Left lung (tissue), 10 donors: ENCODE results near the gene RINL. TPM values are rescaled to one million over a fixed set of nuclear protein-coding genes. Genes with fewer than 3 reads are reported as not detected.

ENCODE experiments used
- ATAC-seq: fragments of 200-7000 bp; cut with Tn5 transposase; one replicate; pipeline ENCODE4 v1.9.1; 2020; ENCODE audit warnings: moderate library complexity
- DNase-seq, 4 donors: peaks; one replicate each; pipeline ENCODE4 v3.0.0-alpha.2; 2013 to 2020
- H3K27ac ChIP-seq, 2 donors: fragments of 200-600 bp; sonication (generic) in 1 of 2; one replicate each; pipeline versions ENCODE4 v1.5.0 to v1.8.0; 2020 to 2021
- H3K27me3 ChIP-seq, 2 donors: fragments of 200-600 bp; sonication (generic) in 1 of 2; one replicate each; pipeline versions ENCODE4 v1.5.0 to v1.8.0; 2020 to 2021
- H3K36me3 ChIP-seq, 2 donors: fragments of 200-600 bp; sonication (generic) in 1 of 2; one replicate each; pipeline versions ENCODE4 v1.5.0 to v1.8.0; 2020 to 2021
- H3K4me1 ChIP-seq, 2 donors: fragments of 200-600 bp; one replicate each; pipeline ENCODE4 v1.8.0; 2021
- H3K4me3 ChIP-seq, 2 donors: fragments of 200-600 bp; sonication (generic) in 1 of 2; one replicate each; pipeline versions ENCODE4 v1.5.0 to v1.8.0; 2020 to 2021; ENCODE audit warnings: mild to moderate bottlenecking in 1 of 2
- H3K9me3 ChIP-seq, 2 donors: fragments of 200-600 bp; sonication (generic) in 1 of 2; one replicate each; pipeline versions ENCODE4 v1.5.0 to v1.8.0; 2020 to 2021
- intact Hi-C, 2 donors: fragments of 100-400 bp; cut with DNase I; formaldehyde crosslinking; loops; one replicate each; pipeline versions ENCODE4 v1.11.2 to v1.14.2; 2022
- polyA plus RNA-seq, 6 donors: library from polyadenylated mRNA; unstranded; fragments of 120-200 nt; gene quantifications; one replicate each; pipeline ENCODE4 v1.2.1, GENCODE V29; 2013; ENCODE audit not compliant: insufficient read length in 6 of 6
- total RNA-seq, 2 donors: library from RNA; stranded (reverse); fragmentation: NEBNext Ultra II Directional; extraction: Animal tissue kit (Norgen Biotek cat#: 25700); gene quantifications; one replicate each; pipeline ENCODE4 v1.2.1, GENCODE V29; 2021
- TF ChIP-seq, protein P1 (sequence below), 2 donors: fragments of 200-600 bp; sonication (generic) in 1 of 2; IDR thresholded peaks; one replicate each; pipeline versions ENCODE4 v1.5.0 to v1.8.0; 2021; ENCODE audit warnings: antibody characterized with exemption in 2 of 2
- donor health status: DM: no; HTN: yes; CAD: no.
- donor health status: DM: no; HTN: no; CAD: no.

RINL gene
- total and polyA plus RNA-seq, 8 donors: 7.2 to 12.0 (median 8.6) TPM

DNA sequence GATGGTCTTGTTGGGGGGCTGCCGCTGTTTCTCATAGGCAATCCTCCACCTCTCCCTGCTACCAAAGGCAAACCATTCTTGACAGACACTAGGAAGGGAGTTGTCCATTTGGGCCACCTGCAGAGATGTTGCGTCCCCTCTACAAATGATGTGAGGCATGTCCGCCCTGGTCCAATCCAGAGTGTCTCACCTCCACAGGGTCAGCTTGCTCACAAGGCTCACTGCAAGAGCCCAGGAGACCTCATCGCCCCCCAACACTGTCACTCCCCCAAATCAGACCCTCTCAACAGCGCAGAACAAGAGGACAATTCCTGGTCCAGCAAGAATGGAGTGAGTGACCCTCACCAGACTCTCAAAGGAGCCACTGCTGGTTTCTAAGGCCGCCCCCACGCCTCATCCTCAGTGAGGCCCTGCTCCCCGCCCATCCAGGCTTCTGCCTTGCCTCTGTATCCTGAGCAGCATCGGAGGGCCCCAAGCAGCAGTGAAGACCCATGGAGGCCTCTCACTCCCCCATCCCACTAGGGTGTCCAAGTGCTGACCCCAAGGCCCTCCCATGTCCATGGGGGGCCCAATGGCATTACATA, 34.8 kb downstream of the RINL start:
- no peaks in the 10 kb centered on the region for H3K27me3 ChIP-seq
- H3K4me3 ChIP-seq: no peak overlapping the region
- TF ChIP-seq, protein P1, sequence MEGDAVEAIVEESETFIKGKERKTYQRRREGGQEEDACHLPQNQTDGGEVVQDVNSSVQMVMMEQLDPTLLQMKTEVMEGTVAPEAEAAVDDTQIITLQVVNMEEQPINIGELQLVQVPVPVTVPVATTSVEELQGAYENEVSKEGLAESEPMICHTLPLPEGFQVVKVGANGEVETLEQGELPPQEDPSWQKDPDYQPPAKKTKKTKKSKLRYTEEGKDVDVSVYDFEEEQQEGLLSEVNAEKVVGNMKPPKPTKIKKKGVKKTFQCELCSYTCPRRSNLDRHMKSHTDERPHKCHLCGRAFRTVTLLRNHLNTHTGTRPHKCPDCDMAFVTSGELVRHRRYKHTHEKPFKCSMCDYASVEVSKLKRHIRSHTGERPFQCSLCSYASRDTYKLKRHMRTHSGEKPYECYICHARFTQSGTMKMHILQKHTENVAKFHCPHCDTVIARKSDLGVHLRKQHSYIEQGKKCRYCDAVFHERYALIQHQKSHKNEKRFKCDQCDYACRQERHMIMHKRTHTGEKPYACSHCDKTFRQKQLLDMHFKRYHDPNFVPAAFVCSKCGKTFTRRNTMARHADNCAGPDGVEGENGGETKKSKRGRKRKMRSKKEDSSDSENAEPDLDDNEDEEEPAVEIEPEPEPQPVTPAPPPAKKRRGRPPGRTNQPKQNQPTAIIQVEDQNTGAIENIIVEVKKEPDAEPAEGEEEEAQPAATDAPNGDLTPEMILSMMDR (IDR thresholded peaks at IDR 0.05): no peak
- DNase-seq: no peak
- H3K4me1 ChIP-seq: peaks cover 12 to 35% of the 10 kb centered on the region in 2 donors
- intact Hi-C loops: no loop called here
- H3K9me3 ChIP-seq: no peaks in the 10 kb centered on the region
- no peak for ATAC-seq
- H3K36me3 ChIP-seq: peaks cover 19 to 97% of the 10 kb centered on the region in 2 donors
- H3K27ac ChIP-seq: no peak overlapping the region

DNA sequence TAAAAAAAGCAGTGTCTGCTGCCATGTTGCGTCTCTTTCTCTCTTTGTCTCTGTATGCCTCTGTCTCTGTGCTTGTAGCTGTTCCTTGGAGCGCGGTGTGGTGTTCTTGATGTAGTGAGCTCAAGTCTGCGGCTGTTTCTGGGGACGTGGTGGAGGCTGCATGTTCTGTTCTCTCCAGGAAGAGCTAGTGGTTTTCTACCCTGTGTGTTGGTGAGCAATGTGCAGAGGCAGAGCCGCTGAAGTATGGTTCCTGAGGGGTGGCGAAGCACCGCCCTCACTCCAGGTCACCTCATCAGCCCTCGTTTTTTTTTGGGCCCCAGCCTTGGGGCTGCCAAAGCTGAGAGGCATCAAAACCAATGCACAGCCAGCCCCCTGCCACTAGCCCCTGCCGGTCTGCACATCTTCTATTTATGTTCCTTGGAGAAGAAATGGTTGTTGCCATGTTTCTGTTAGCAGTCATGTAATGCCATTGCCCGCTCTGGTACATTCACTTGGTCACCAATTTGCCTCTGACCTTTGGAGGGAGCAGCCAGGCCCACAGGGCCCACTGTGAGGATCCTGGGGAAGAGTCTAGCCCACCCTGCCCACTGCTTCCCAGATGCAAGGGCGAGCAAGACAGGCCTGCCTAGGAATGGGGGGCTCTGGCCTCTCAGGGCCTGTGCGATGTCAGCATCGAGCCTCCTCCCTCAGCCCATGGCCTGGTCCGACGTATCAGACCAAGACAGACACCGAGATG, 35.5 kb downstream of the RINL start:
- peaks cover 6 to 28% of the 10 kb centered on the region in 2 donors for H3K4me1 ChIP-seq
- no peaks in the 10 kb centered on the region for H3K9me3 ChIP-seq
- TF ChIP-seq, protein P1 (IDR thresholded peaks at IDR 0.05): no peak
- ATAC-seq (no peak), DNase-seq (no peak)
- H3K27me3 ChIP-seq: no peaks in the 10 kb centered on the region
- H3K36me3 ChIP-seq: peaks cover 22 to 100% of the 10 kb centered on the region in 2 donors
- intact Hi-C loops: no loop called here
- no peak overlapping the region for H3K27ac ChIP-seq
- H3K4me3 ChIP-seq: no peak overlapping the region

DNA sequence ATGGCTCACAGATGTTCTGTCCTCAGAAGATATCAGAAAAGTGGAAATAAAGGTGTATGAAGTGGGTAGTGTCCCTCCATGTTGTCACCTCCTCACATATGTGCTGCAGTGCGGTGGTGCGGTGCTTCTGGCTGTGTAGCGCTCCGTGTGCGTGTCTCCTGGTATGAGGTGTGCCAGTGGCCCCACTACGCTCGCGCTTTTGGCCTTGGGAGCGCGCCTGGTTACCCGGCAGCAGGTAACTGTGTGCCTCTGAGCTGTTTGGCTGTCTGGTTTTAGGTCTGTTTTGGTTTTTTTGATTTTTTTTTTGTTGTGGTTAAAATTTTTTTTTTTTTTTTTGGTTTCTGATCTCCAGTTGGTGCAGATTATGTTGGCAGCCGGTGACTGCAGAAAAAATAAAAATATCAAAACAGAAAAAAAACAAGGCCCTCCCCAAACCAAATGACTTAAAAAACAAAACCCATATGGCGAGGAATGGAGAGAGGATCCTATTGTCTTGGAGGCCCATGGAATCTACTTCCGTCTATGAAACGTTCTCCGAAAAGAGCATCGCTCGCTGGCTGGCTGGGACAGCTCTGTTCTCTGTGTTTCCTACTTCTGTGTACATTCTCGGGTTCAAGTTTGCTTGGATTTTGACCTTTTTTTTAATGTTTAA, 36.2 kb downstream of the RINL start:
- Histone ChIP-seq H3K27ac (no peak overlapping the region), H3K4me1 (peaks cover 0 to 25% of the 10 kb centered on the region in 2 donors), H3K36me3 (peaks cover 20 to 100% of the 10 kb centered on the region in 2 donors), H3K4me3 (no peak overlapping the region), H3K9me3 (no peaks in the 10 kb centered on the region), H3K27me3 (no peaks in the 10 kb centered on the region)
- ATAC-seq (no peak), DNase-seq (no peak)
- intact Hi-C loops: no loop called here
- TF ChIP-seq, protein P1 (IDR thresholded peaks at IDR 0.05): no peak

DNA sequence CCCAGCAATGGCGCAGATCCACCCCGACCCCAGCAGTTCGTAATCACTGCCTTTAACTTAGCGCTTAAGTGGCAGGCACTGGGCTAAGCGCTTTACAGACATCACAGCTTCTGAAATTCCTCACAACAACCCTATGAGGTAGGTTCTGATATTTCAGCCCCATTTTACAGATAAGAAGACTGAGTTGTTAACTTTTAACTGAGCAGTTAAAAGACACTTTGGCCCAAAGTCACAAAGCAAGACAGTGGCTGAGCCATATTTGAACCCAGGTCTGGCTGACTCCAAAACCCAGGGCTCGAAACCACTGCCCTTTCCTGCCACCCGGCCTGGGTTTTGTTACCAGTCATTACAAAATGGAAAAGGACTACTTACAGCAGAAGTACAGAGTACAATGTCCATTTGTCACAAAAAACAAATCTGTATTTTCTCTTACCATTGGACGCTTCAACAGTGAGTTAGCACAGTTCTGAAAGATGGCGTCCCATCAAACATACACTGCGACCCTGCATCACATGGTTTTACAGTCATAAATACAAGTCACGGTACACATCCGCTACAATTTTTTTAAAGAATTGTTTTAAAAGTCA, 36.8 kb downstream of the RINL start:
- TF ChIP-seq, protein P1 (IDR thresholded peaks at IDR 0.05): no peak
- DNase-seq: no peak
- no peak overlapping the region for H3K27ac ChIP-seq
- no peaks in the 10 kb centered on the region for H3K27me3 ChIP-seq
- H3K4me1 ChIP-seq: peaks cover 0 to 22% of the 10 kb centered on the region in 2 donors
- peaks cover 16 to 100% of the 10 kb centered on the region in 2 donors for H3K36me3 ChIP-seq
- H3K9me3 ChIP-seq: no peaks in the 10 kb centered on the region
- no peak for ATAC-seq
- H3K4me3 ChIP-seq: no peak overlapping the region
- intact Hi-C loops: no loop called here

DNA sequence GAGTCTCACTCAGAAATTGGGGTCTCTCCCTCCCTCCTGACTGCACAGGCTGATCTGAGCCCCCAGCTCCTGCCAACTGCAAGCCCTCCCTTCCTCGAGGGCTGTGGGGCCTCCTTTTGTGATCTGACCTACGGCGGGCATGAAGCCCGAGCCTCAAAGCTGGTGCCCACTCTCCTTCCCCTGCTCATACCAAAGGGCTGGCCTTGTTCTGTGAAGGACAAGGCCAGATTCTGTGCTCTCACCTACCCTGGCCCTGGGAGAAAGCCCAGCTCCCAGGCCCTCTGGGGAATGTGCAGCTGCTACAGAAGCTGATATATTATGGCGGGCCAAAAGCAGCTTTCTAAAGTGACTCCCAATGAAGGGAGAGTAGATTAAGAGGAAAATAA, 37.5 kb downstream of the RINL start:
- H3K27me3 ChIP-seq: no peaks in the 10 kb centered on the region
- peaks cover 0 to 18% of the 10 kb centered on the region in 2 donors for H3K4me1 ChIP-seq
- TF ChIP-seq, protein P1 (IDR thresholded peaks at IDR 0.05): no peak
- no peak for DNase-seq
- no peak overlapping the region for H3K4me3 ChIP-seq
- peaks cover 10 to 100% of the 10 kb centered on the region in 2 donors for H3K36me3 ChIP-seq
- intact Hi-C loops: no loop called here
- no peak overlapping the region for H3K27ac ChIP-seq
- no peak for ATAC-seq
- no peaks in the 10 kb centered on the region for H3K9me3 ChIP-seq
